H1 (cell line): ENCODE data around the gene VPS26B. TPM values are rescaled to one million over a fixed set of nuclear protein-coding genes. Genes with fewer than 3 reads are reported as not detected.

Source experiments
- BCL11A ChIP-seq, 2 experiments: IDR thresholded peaks; one replicate each; pipeline ENCODE4 v1.6.1; 2011; ENCODE audit warnings: low read depth in 2 of 2, low read length in 2 of 2, mild to moderate bottlenecking in 2 of 2
- EZH2 ChIP-seq: fragments of 200-600 bp; sonication (generic); IDR thresholded peaks from 2 replicates; pipeline ENCODE4 v1.7.1; 2012; ENCODE audit warnings: low read depth, mild to moderate bottlenecking, moderate library complexity, low read length, inconsistent platforms; ENCODE audit not compliant: severe bottlenecking
- FOSL1 ChIP-seq: IDR thresholded peaks from 2 replicates; pipeline ENCODE4 v1.6.1; 2011; ENCODE audit warnings: mild to moderate bottlenecking, low read depth, low read length, moderate library complexity; ENCODE audit not compliant: insufficient read depth
- HDAC6 ChIP-seq: IDR thresholded peaks from one replicate; pipeline ENCODE4 v1.7.1; 2012; ENCODE audit warnings: low read depth, mild to moderate bottlenecking, inconsistent platforms, low read length, moderate library complexity
- RBBP5 ChIP-seq: IDR thresholded peaks from 2 replicates; pipeline ENCODE4 v1.7.1; 2012; ENCODE audit warnings: low read depth, mild to moderate bottlenecking, inconsistent platforms, low read length, moderate library complexity, borderline replicate concordance
- SIN3A ChIP-seq, 2 experiments: IDR thresholded peaks in 1 of 2; conservative IDR thresholded peaks in 1 of 2; 2 replicates each; pipeline ENCODE4 v1.6.1; 2011 to 2012; ENCODE audit warnings: low read length in 2 of 2, improper control_type of control experiment in 1 of 2, low read depth in 1 of 2, mild to moderate bottlenecking in 1 of 2
- SP1 ChIP-seq: IDR thresholded peaks from 2 replicates; pipeline ENCODE4 v1.6.1; 2011; ENCODE audit warnings: low read depth, low read length
- polyA plus RNA-seq, 7 experiments: library from polyadenylated mRNA; depleted of rRNA in 3 of 7; stranded (reverse) in 5 of 7; unstranded in 2 of 7; fragments of >200 nt in 5 of 7; fragments of 200-250 nt in 2 of 7; gene quantifications; 1 replicate in 5 of 7; 2 replicates in 1 of 7; 4 replicates in 1 of 7; pipeline versions ENCODE4 v1.2.1 to v1.2.3, GENCODE V29; 2011 to 2013; ENCODE audit warnings: missing spikeins in 2 of 7, mixed read lengths in 2 of 7
- total RNA-seq: library from RNA; stranded (reverse); fragmentation: NEBNext Ultra II Directional; extraction: Animal tissue kit (Norgen Biotek cat#: 25700); gene quantifications from 2 replicates; pipeline ENCODE4 v1.2.1, GENCODE V29; 2021
- TF ChIP-seq, protein P1 (sequence below): IDR thresholded peaks from 2 replicates; pipeline ENCODE4 v1.6.1; 2012; ENCODE audit warnings: inconsistent platforms

VPS26B gene
- total and polyA plus RNA-seq, 2 of the 8 experiments (the other 6 are each of a cell fraction or from before 2014, with no cell fraction given), result 18.3 to 27.0 TPM

DNA sequence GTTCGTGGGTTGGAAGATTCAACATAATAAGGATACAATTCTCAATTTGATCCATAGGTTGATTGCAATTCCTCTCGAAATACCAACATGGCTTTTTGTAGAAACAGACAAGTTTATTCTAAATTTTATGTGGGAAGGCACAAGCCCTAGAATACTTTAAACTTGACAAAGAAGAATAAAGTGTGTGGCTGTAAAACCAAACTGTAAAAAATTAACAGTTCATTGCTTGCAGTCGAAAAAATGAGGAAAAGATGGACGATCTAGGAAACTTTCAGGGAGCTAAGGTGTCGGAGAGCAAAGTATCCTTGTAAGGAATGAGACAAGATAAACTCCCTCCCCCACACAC lies 50.7 kb downstream of the VPS26B start (continued):
- no peak for TF ChIP-seq HDAC6
- no peak for TF ChIP-seq SP1
- no peak for TF ChIP-seq RBBP5
- no peak for TF ChIP-seq EZH2
- no peak for TF ChIP-seq FOSL1
- no peak for TF ChIP-seq SIN3A (conservative IDR thresholded peaks at IDR 0.05 in 1 of 2, IDR thresholded peaks at IDR 0.05 in 1 of 2; ENCODE audit: low read depth in 1 of 2, low read length in 2 of 2)
- TF ChIP-seq BCL11A (IDR thresholded peaks at IDR 0.05; ENCODE audit: low read depth in 2 of 2, low read length in 2 of 2), result no peak
- TF ChIP-seq, protein P1, sequence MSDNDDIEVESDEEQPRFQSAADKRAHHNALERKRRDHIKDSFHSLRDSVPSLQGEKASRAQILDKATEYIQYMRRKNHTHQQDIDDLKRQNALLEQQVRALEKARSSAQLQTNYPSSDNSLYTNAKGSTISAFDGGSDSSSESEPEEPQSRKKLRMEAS, result no peak
